Islet of Langerhans (tissue), 1 donor: Measurements from ENCODE around the gene DNAAF9.

Experiments used
- FAIRE-seq: peaks from one replicate; lab custom pipeline; 2011; peaks lifted over from hg19 to GRCh38; lab: Jason Lieb, UNC

The DNAAF9 gene

GRCh38 chr20:3371754-3372153 is 35.7 kb downstream of the DNAAF9 start:
- FAIRE-seq = no peak

DNA sequence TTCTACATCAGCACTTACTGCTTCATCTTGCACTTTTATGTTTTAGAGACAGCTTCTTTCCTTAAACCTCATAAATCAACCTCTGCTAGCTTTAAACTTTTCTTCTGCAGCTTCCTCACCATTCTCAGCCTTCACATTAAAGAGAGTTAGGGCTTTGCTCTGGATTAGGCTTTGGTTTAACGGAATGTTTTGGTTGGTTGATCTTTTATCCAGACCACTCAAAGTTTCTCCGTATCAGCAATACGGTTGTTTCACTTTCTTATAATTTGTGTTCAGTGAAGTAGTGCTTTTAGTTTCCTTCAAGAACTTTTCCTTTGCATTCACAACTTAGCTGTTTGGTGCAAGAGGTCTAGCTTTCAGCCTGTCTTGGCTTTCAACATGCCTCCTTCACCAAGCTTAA is 40.4 kb downstream of the DNAAF9 start:
- FAIRE-seq = no peak

DNA sequence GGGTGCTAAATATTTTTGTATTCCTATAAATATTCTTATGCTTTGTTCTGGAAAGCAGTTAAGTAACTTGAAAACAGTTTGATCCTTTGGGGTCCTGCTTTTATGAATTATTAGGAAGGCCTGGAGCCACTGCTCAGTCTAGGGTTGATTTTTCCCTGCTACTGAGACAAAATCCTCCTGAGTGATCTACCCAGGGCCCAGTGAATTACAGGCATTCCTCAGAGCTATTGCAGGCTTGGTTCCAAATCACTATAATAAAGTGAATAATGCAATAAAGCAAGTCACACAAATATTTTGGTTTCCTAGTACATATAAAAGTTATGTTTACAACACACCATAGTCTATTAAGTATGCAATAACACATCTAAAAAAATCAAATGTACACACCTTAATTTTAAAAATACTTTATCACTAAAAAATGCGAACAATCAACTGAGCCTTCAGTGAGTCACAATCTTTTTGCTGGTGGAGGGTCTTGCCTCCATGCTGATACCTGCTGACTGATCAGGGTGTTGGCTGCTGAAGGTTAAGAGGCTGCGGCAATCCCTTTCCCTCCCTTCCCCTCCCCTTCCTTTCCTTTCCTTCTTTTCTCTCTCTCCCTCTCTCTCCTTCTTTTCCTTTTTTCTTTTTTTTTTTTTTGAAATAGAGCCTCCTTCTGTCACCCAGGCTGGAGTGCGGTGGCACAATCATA is 43.0 kb downstream of the DNAAF9 start:
- no peak for FAIRE-seq

GRCh38 chr20:3360752-3361151 is 46.7 kb downstream of the DNAAF9 start:
- FAIRE-seq = no peak

GRCh38 chr20:3358676-3359340 is 48.7 kb downstream of the DNAAF9 start:
- FAIRE-seq = no peak
